ENCODE results near the gene RNGTT. TPM values are rescaled to one million over a fixed set of nuclear protein-coding genes. Genes with fewer than 3 reads are reported as not detected.

The RNGTT gene
- total RNA-seq, 1 donor from 2014 or later: 14.4 TPM

GRCh38 chr6:88890860-88891845 lies 72.3 kb downstream of the RNGTT start:
- Histone ChIP-seq H3K36me3 (ENCODE audit: control insufficient read depth, insufficient read depth, low read length) (no peaks in the 10 kb centered on the region), H3K27me3 (ENCODE audit: control insufficient read depth, insufficient read depth, low read length) (no peaks in the 10 kb centered on the region), H3K4me3 (ENCODE audit: low read depth, low read length) (no peak overlapping the region)
- no peak for TF ChIP-seq CTCF (IDR thresholded peaks at IDR 0.05; ENCODE audit: insufficient read depth, low read length, poor library complexity, severe bottlenecking)
- no peak for DNase-seq (ENCODE audit: low read depth)

- no peak overlapping the region for H3K4me3 ChIP-seq (ENCODE audit: low read depth, low read length)
- no peaks in the 10 kb centered on the region for H3K27me3 ChIP-seq (ENCODE audit: control insufficient read depth, insufficient read depth, low read length)
- DNase-seq (ENCODE audit: low read depth): no peak
- no peaks in the 10 kb centered on the region for H3K36me3 ChIP-seq (ENCODE audit: control insufficient read depth, insufficient read depth, low read length)
- TF ChIP-seq CTCF (IDR thresholded peaks at IDR 0.05; ENCODE audit: insufficient read depth, low read length, poor library complexity, severe bottlenecking): no peak
Measured at GRCh38 chr6:88890394-88890793, 73.0 kb downstream of the RNGTT start.

GRCh38 chr6:88884361-88884760 lies 79.1 kb downstream of the RNGTT start:
- Histone ChIP-seq H3K27me3 (ENCODE audit: control insufficient read depth, insufficient read depth, low read length) (no peaks in the 10 kb centered on the region), H3K4me3 (ENCODE audit: low read depth, low read length) (no peak overlapping the region), H3K36me3 (ENCODE audit: control insufficient read depth, insufficient read depth, low read length) (no peaks in the 10 kb centered on the region)
- DNase-seq (ENCODE audit: low read depth): no peak
- no peak for TF ChIP-seq CTCF (IDR thresholded peaks at IDR 0.05; ENCODE audit: insufficient read depth, low read length, poor library complexity, severe bottlenecking)

- TF ChIP-seq CTCF (IDR thresholded peaks at IDR 0.05; ENCODE audit: insufficient read depth, low read length, poor library complexity, severe bottlenecking): no peak
- Histone ChIP-seq H3K36me3 (ENCODE audit: control insufficient read depth, insufficient read depth, low read length) (no peaks in the 10 kb centered on the region), H3K4me3 (ENCODE audit: low read depth, low read length) (no peak overlapping the region), H3K27me3 (ENCODE audit: control insufficient read depth, insufficient read depth, low read length) (no peaks in the 10 kb centered on the region)
- DNase-seq (ENCODE audit: low read depth): no peak
Measured at GRCh38 chr6:88882536-88882935, 80.9 kb downstream of the RNGTT start.

- no peak for TF ChIP-seq CTCF (IDR thresholded peaks at IDR 0.05; ENCODE audit: insufficient read depth, low read length, poor library complexity, severe bottlenecking)
- no peak for DNase-seq (ENCODE audit: low read depth)
- no peak overlapping the region for H3K4me3 ChIP-seq (ENCODE audit: low read depth, low read length)
- no peaks in the 10 kb centered on the region for H3K27me3 ChIP-seq (ENCODE audit: control insufficient read depth, insufficient read depth, low read length)
- no peaks in the 10 kb centered on the region for H3K36me3 ChIP-seq (ENCODE audit: control insufficient read depth, insufficient read depth, low read length)
Measured at GRCh38 chr6:88881451-88881850, 82.0 kb downstream of the RNGTT start.
